ENCODE measurements around the gene ABCA6. TPM values are rescaled to one million over a fixed set of nuclear protein-coding genes. Genes with fewer than 3 reads are reported as not detected.
A peak's percentile ranks its signal among the peaks of the same experiment; 100 is the strongest.

ABCA6 gene
- total and polyA plus RNA-seq, 2 of the 13 experiments (the other 11 are each of a cell fraction or from before 2014, with no cell fraction given), result 0.05 to 0.11 TPM

DNA sequence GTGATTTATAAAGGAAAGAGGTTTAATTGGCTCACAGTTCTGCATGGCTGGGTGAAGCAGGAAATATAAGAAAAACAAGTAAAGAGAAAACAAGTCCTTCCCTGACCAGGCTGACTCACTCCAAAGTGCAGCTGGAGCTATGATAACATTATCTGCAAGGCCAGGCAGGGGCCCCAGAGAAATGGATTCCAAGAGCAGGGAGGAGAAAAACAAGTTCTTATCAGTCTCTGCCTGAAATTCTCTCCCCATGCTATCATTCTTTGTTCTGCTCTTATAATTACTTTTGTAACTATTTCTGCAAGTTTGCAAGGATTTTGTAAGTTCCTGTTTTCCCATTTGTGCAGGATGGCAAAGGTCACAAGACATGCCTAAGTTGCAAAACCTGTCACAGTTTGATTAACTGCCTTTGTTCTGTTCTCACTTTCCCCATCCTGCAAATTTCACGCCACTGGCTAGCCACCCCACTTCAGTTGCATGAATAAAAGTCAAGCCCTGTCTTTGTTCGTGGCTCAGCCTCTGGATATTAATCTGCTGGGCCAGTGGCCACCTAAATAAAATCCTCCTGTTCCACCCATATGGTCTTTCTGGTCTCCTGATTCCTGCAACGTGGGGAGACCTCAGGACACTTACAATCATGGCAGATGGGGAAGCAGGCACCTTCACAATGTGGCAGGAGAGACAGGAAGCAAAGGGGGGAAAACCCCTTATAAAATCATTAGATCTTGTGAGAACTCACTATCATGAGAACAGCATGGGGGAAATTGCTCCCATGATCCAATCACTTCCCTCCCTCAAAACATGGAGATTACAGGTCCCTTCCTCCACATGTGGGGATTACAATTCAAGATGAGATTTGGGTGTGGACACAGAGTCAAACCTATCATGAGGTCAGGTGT is 94.1 kb downstream of the ABCA6 start (continued):
- TF ChIP-seq, protein P1, sequence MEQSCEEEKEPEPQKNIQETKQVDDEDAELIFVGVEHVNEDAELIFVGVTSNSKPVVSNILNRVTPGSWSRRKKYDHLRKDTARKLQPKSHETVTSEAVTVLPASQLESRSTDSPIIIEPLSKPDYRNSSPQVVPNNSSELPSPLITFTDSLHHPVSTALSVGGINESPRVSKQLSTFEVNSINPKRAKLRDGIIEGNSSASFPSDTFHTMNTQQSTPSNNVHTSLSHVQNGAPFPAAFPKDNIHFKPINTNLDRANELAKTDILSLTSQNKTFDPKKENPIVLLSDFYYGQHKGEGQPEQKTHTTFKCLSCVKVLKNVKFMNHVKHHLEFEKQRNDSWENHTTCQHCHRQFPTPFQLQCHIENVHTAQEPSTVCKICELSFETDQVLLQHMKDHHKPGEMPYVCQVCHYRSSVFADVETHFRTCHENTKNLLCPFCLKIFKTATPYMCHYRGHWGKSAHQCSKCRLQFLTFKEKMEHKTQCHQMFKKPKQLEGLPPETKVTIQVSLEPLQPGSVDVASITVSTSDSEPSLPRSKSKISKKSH (CRISPR knock-in tag; IDR thresholded peaks at IDR 0.05; ENCODE audit: borderline replicate concordance), result no peak
- TF ChIP-seq, protein P2, sequence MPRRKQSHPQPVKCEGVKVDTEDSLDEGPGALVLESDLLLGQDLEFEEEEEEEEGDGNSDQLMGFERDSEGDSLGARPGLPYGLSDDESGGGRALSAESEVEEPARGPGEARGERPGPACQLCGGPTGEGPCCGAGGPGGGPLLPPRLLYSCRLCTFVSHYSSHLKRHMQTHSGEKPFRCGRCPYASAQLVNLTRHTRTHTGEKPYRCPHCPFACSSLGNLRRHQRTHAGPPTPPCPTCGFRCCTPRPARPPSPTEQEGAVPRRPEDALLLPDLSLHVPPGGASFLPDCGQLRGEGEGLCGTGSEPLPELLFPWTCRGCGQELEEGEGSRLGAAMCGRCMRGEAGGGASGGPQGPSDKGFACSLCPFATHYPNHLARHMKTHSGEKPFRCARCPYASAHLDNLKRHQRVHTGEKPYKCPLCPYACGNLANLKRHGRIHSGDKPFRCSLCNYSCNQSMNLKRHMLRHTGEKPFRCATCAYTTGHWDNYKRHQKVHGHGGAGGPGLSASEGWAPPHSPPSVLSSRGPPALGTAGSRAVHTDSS (CRISPR knock-in tag; conservative IDR thresholded peaks at IDR 0.05), result no peak
- TF ChIP-seq, protein P3, sequence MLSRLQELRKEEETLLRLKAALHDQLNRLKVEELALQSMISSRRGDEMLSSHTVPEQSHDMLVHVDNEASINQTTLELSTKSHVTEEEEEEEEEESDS (CRISPR knock-in tag; IDR thresholded peaks at IDR 0.05; ENCODE audit: borderline replicate concordance), result 0 out of 2 replicates have a peak, but pooled peaks have one; percentile 47
- TF ChIP-seq ZNF776 (CRISPR knock-in tag; IDR thresholded peaks at IDR 0.05) (no peak), ZFP36L2 (CRISPR knock-in tag; IDR thresholded peaks at IDR 0.05) (no peak), EHMT2 (IDR thresholded peaks at IDR 0.05; ENCODE audit: borderline replicate concordance, low read depth, low read length) (peak; percentile 91), MAFF (IDR thresholded peaks at IDR 0.05; ENCODE audit: low read depth, low read length) (no peak), RAD21 (CRISPR knock-in tag; IDR thresholded peaks at IDR 0.05) (no peak), TCF7L2 (IDR thresholded peaks at IDR 0.05; ENCODE audit: low read depth, low read length) (peak; percentile 76), JDP2 (CRISPR knock-in tag; IDR thresholded peaks at IDR 0.05; ENCODE audit: borderline replicate concordance) (no peak; the same call in 1 of the 2 replicates), ZNF558 (CRISPR knock-in tag; IDR thresholded peaks at IDR 0.05; ENCODE audit: borderline replicate concordance) (no peak), NPAS2 (CRISPR knock-in tag; IDR thresholded peaks at IDR 0.05; ENCODE audit: borderline replicate concordance) (no peak; the same call in 1 of the 2 replicates), NCOA2 (CRISPR knock-in tag; IDR thresholded peaks at IDR 0.05) (peak; percentile 100), ZSCAN30 (CRISPR knock-in tag; IDR thresholded peaks at IDR 0.05) (0 out of 2 replicates have a peak, but pooled peaks have one; percentile 56), MATR3 (CRISPR knock-in tag; IDR thresholded peaks at IDR 0.05) (no peak), ZKSCAN8 (CRISPR knock-in tag; IDR thresholded peaks at IDR 0.05; ENCODE audit: borderline replicate concordance) (peak; percentile 94; the same call in 1 of the 2 replicates), SP4 (CRISPR knock-in tag; IDR thresholded peaks at IDR 0.05) (no peak; the same call in 1 of the 2 replicates), ZFY (CRISPR knock-in tag; IDR thresholded peaks at IDR 0.05) (no peak), ZNF777 (CRISPR knock-in tag; IDR thresholded peaks at IDR 0.05) (no peak; the same call in 1 of the 2 replicates), RARA (CRISPR knock-in tag; IDR thresholded peaks at IDR 0.05) (peak; percentile 90), SMYD3 (CRISPR knock-in tag; IDR thresholded peaks at IDR 0.05) (peak; percentile 78; the same call in 1 of the 2 replicates)
- TF ChIP-seq, protein P4, sequence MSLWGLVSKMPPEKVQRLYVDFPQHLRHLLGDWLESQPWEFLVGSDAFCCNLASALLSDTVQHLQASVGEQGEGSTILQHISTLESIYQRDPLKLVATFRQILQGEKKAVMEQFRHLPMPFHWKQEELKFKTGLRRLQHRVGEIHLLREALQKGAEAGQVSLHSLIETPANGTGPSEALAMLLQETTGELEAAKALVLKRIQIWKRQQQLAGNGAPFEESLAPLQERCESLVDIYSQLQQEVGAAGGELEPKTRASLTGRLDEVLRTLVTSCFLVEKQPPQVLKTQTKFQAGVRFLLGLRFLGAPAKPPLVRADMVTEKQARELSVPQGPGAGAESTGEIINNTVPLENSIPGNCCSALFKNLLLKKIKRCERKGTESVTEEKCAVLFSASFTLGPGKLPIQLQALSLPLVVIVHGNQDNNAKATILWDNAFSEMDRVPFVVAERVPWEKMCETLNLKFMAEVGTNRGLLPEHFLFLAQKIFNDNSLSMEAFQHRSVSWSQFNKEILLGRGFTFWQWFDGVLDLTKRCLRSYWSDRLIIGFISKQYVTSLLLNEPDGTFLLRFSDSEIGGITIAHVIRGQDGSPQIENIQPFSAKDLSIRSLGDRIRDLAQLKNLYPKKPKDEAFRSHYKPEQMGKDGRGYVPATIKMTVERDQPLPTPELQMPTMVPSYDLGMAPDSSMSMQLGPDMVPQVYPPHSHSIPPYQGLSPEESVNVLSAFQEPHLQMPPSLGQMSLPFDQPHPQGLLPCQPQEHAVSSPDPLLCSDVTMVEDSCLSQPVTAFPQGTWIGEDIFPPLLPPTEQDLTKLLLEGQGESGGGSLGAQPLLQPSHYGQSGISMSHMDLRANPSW (CRISPR knock-in tag; IDR thresholded peaks at IDR 0.05; ENCODE audit: borderline replicate concordance), result peak; percentile 98
- TF ChIP-seq, protein P5, sequence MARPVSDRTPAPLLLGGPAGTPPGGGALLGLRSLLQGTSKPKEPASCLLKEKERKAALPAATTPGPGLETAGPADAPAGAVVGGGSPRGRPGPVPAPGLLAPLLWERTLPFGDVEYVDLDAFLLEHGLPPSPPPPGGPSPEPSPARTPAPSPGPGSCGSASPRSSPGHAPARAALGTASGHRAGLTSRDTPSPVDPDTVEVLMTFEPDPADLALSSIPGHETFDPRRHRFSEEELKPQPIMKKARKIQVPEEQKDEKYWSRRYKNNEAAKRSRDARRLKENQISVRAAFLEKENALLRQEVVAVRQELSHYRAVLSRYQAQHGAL (CRISPR knock-in tag; IDR thresholded peaks at IDR 0.05; ENCODE audit: not compliant biosample characterization), result peak; percentile 23

Measured in HepG2 (cell line).